Measurements from ENCODE around the gene TSSK6.

TSSK6 gene

GRCh38 chr19:19529783-19530422 is 14.6 kb upstream of the TSSK6 start:
- no peak for DNase-seq

GRCh38 chr19:19528721-19529490 is 13.6 kb upstream of the TSSK6 start, which contains the start of gene YJEFN3:
Gene YJEFN3 (plus strand): TSS chr19:19528911. CDS start chr19:19528933, 22 bp downstream.
- DNase-seq: no peak

GRCh38 chr19:19527674-19528625 is 12.6 kb upstream of the TSSK6 start:
- DNase-seq: no peak

GRCh38 chr19:19527371-19527656 is 12.0 kb upstream of the TSSK6 start:
- DNase-seq: no peak

- DNase-seq: no peak
Observed at GRCh38 chr19:19526581-19527370, 11.4 kb upstream of the TSSK6 start.

- DNase-seq: no peak
Observed at GRCh38 chr19:19525611-19526380, 10.4 kb upstream of the TSSK6 start.

GRCh38 chr19:19524053-19524452 is 8.7 kb upstream of the TSSK6 start:
- no peak for DNase-seq

- DNase-seq: no peak
Observed at GRCh38 chr19:19523177-19523576, 7.8 kb upstream of the TSSK6 start.

- DNase-seq: no peak
Observed at GRCh38 chr19:19520989-19521388, 5.6 kb upstream of the TSSK6 start.

GRCh38 chr19:19517235-19517619 is 1.9 kb upstream of the TSSK6 start:
- no peak for DNase-seq

- no peak for DNase-seq
Observed at GRCh38 chr19:19515642-19516519, 533 bp upstream of the TSSK6 start, which contains the start of gene NDUFA13. Gene NDUFA13 (plus strand): TSS chr19:19516225. CDS start chr19:19516239, 14 bp downstream.

GRCh38 chr19:19514215-19514657 is 1.1 kb downstream of the TSSK6 start:
- DNase-seq: no peak

GRCh38 chr19:19513682-19514081 is 1.7 kb downstream of the TSSK6 start:
- DNase-seq: no peak

GRCh38 chr19:19510432-19510831 is 4.9 kb downstream of the TSSK6 start:
- no peak for DNase-seq

GRCh38 chr19:19508217-19508616 is 7.1 kb downstream of the TSSK6 start:
- no peak for DNase-seq

GRCh38 chr19:19507354-19507753 is 8.0 kb downstream of the TSSK6 start:
- DNase-seq: no peak

- DNase-seq: no peak
Observed at GRCh38 chr19:19506592-19506991, 8.8 kb downstream of the TSSK6 start.

- DNase-seq: no peak
Observed at GRCh38 chr19:19505669-19506326, 9.6 kb downstream of the TSSK6 start.

GRCh38 chr19:19504754-19505668 is 10.3 kb downstream of the TSSK6 start:
- no peak for DNase-seq

All from cortex of kidney (tissue), 1 donor.